ENCODE data around the gene HSPB6.
A peak's percentile ranks its signal among the peaks of the same experiment; 100 is the strongest.

The HSPB6 gene

DNA sequence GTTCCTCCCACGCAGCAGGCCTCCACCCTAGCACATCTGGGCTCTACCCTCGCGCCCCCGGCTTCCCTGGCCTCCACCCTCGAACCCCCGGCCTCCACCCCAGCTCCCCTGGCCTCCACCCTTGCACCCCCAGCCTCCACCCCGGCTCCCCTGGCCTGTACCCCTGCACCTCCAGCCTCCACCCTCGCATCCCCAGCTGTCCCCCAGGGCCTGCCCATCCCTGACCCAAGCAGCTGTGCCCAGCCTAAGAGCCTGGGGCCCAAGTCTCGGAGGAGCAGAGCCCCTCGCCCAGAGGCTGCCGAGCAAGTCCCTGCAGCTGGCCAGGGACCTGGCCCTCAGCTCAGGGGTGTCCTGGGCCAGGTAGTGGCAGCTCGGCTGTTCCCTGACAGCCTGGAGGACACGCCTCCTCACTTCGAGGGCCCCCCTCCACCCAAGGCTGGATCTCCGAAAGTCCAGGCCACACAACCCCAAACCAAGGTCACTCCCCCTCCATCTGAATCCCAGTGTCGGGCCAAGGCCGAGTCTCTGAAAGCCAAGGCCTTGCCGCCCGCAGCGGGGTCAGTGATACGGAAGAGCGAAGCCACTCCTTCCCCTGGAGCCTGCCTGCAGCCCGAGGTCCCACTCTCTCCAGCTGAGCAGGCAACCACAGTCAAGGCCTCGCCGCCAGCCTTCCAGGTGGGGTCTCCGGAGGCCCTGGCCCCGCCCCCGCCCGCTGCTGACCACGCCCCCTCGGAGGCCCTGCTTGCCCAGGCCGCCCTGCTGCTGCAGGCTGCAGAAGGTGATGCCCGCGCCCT, 10.7 kb upstream of the HSPB6 start:
- no peak for DNase-seq (ENCODE audit: low spot score)

DNA sequence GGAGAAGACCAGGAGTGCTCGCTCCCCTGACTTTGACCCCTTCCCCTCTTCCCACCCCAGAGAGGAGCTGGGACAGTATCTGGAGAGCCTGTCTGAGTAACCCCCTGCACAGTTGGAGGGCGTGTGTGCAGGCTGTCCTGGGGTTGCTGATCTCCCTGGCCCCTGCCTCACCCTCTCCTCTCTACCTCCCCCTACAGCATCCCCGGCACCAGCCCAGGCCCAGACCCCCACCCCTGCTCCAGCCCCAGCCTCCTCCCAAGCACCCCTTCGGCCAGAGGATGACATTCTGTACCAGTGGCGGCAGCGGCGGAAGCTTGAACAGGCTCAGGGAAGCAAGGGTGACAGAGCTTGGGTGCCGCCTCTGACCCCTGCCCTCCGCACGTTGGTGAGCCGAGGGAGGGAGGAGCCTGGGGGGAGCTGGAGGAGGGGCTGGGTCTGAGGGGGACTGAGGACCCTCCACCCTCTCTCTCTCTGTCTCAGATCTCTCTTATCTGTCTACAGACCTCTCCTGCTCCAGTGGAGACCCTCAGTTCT, 9.8 kb upstream of the HSPB6 start:
- no peak for DNase-seq (ENCODE audit: low spot score)

DNA sequence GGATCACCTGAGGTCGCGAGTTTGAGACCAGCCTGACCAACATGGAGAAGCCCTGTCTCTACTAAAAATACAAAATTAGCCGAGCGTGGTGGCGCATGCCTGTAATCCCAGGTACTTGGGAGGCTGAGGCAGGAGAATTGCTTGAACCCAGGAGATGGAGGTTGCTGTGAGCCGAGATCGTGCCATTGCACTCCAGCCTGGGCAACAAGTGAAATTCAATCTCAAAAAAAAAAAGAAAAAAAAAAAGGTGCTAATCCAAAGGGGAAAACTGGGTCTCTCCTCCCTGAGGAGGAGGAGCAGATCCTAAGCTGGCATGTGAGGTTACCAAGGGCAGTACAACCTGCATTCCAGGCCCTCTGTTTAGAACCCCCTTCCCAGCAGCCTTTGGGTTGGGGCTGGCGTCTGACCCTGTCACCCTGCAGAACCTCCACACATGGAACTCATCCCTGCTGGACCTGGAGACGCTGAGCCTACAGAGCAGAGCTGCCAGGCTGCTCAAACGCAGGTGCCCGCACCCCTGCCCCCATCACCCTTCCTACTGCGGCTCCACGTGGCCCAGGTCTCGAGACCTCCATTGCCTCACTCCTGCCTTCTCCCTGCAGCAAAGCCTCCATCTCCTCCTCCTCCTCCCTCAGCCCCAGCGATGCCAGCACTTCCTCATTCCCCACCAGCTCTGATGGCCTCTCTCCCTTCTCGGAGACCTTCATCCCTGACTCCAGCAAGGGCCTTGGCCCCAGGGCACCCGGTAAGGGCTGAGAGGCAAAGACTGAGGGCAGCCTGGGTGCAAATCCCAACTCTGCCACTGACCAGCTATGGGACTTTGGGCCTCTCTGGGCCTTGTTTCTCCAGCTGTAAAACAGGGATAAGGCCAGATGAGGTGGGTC, 7.8 kb upstream of the HSPB6 start:
- no peak for DNase-seq (ENCODE audit: low spot score)

DNA sequence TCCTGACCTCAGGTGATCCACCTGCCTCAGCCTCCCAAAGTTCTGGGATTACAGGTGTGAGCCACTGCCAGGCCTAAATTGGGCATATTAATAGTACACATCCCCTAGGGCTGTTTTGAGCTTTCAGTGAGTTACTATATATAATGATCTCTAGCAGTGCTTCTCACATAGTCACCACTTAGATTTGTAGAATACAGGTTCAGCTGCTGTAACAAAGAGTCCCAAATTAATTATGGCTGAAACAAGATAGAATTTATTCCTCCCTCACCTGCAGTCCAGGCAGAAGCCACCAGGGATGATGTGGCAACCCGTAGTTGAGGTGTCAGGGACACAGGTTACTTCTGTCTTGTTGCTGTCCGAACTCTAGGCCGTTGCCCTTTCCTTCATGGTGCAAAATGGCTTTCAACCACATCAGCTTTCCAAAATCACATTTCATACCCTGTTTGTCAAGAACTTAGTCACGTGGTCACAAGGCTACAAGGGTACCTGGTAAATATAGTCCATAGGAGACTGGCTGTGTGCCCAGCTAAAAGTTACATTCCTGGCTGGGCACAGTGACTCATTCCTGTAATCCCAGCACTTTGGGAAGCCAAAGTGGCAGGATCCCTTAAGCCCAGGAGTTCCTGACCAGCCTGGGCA, 4.0 kb upstream of the HSPB6 start:
- no peak for DNase-seq (ENCODE audit: low spot score)

DNA sequence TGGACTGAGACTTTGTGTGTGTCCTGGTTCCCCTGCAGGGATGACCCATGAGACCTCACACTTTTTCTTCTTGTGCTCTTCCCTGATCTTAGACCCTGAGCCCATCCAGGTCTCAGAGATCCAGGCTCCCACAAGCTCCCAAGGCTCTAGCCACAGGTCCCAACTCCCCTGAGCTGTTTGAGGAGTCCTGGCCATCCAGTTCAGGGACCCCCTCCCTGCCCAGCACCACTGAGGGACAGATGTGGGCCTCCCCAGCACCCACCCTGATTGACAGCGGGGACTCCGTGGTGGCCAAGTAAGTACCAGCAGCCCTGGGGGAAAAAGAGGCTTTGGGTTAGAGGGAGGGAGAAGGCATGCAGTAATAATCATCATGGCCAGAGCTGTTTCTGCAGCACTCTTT, 2.9 kb upstream of the HSPB6 start:
- no peak for DNase-seq (ENCODE audit: low spot score)

DNA sequence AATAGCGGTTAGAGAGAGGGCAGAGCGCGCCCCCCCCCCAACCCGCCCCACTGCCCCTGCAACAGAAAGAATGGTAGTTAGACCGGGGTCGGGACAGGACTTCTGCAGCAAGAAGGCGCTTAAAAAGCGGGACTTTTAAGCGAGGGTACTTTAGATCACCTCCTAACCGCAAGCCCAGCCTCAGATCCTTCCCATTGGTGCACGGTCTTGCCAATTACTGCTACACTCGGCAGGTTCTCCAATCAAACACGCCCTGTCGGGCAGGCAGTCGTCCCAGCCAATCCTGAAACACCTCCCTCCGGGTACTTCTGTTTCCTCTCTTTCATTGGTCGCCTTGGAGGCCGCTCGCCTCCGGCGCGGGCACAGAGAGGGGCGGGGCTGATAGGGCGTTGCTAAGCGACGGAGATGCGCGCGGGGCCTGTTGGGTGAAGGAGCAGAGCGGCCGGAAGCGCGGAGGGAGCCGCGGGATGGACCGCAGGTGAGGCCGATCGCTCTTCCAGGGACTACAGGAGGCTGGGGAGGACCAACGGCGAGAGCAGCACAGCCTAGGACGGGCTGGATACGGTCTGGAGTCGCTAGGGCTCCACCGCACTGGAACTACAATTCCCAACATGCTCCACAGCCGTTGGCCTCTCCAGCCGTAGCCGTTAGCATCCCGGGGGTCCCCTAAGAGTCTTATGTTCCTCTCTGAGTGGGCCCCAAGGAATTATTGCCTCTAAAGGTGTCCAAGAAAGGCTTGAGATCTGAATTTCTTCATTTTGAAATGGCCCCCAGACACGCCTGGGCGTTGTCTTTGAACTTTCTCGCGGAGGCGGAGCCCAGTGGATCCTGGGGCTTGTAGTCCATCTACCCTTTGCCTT, 1.1 kb upstream of the HSPB6 start, which contains the start of gene PROSER3:
TSS of gene PROSER3 (plus strand) at position 428 of the 860 bp plus-strand sequence. CDS start at position 468, 40 bp downstream.
- DNase-seq (ENCODE audit: low spot score) = peak; percentile 97

DNA sequence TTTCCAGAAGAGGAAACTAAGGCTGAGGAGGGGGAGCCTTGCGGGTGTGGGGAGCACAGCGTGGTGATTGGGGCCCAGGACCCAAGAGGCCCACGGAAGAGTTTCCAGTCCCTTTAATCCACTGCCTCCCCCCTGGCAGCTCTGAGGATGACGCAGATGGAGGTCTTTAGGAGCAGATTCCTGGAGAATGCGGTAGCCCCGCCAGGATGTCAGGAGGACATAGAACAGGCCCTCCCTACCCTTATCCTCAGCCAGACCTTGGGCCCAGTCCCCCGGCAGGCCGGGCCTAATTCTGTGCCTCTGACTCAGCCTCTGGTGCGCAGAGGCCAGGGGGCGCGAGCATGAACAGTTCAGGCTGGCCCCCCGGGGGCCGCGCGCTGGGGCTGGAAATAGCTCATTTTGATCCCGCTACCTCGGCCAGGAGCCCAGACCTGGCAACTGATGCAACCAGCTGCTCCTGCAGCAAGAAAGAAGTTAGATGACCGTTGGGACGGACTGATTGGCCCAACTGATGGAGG, 461 bp upstream of the HSPB6 start:
- peak; percentile 59 for DNase-seq (ENCODE audit: low spot score)

DNA sequence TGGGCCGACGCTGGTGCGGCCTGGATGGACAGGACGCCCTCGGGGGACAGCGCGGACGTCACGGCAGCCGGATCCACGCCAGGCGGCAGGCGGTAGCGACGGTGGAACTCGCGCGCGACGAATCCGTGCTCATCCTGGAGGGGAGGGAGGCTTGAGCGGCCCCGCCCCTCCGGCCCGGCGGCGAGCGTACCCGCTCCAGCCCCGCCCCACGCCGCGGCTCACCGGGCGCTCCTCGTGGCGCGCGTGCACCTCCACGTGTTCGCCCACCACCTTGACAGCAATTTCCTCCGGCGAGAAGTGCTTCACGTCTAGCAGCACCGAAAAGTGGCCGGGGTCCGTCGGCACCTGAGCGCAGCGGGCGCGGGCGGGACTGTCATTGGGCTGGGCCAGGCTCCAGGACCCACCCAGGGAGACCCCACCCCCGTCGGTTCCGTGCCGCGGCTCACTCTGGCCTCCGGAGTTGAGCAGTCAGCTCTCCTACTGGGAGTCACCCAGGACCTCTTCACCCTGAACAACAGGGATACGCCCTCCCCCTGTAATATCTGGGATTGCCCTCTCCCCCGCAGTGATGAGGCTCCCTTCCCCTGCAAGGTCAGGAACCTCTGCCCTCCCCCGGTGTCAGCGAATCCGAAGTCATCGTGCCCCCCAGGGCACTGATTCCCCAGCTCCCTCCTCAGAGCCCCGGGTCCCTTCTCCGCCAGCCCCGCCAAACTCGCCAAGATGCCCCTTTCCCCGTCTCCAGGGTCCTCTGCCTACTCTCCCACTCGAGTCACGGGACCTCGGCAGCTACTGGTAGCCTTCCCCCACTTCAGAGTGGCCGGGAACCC, 1.1 kb downstream of the HSPB6 start:
- peak; percentile 70 for DNase-seq (ENCODE audit: low spot score)

DNA sequence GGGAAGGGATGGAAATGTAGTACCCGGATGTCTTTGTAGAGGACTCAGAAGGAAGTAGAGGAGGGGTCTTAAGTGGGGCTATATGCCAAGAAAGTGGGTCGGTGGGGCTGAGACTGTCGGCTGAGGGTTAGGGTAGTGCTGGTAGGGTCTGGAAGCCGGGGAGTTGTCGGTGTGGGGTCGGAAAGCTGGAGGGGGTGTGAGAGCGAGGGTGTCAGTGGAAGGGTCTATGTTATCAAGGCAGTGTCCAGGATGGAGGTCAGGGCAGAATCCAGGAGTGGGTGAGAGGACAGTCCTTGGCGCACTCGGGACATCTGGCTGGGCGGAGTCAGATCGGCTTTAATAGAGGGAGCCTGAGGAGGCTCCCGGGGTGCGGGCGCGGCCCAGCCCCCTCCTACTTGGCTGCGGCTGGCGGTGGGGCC, 1.7 kb downstream of the HSPB6 start:
- peak; percentile 70 for DNase-seq (ENCODE audit: low spot score)

DNA sequence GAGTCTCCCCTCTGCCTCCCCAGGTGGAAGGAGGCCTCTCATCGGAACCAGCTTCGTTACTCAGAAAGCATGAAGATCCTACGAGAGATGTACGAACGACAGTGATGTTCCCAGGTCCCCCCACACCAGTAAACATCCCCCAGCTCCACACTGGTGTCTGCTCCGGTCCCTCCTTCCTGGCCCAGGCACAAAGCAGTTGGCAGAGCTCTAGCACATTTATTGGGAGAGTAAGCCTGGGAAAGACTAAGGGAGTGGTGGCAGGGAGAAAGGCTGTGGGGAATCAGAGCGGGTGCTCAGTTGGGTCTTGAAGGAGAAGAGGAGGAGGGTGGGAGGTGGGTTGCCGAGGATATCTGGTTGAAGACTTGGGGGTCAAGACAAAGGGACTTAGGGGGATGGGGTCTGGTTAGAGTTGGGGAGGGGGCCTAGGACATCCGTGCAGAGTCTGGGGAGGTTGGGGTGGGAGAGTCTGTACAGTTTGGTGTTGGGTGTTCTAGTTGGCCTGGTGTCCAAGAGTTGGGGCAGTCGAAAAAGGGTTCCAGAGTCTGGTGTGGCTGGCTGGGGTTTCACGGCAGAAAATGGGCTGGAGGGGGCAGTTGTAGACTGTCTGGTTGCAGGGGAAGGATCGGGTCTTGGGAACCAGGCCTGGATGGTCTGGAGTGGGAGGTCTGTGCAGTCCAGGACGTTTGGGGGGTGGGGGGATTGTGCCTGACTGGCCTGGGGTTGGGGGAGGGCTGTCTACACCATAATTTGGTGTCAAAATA, 2.3 kb downstream of the HSPB6 start:
- no peak for DNase-seq (ENCODE audit: low spot score)

DNA sequence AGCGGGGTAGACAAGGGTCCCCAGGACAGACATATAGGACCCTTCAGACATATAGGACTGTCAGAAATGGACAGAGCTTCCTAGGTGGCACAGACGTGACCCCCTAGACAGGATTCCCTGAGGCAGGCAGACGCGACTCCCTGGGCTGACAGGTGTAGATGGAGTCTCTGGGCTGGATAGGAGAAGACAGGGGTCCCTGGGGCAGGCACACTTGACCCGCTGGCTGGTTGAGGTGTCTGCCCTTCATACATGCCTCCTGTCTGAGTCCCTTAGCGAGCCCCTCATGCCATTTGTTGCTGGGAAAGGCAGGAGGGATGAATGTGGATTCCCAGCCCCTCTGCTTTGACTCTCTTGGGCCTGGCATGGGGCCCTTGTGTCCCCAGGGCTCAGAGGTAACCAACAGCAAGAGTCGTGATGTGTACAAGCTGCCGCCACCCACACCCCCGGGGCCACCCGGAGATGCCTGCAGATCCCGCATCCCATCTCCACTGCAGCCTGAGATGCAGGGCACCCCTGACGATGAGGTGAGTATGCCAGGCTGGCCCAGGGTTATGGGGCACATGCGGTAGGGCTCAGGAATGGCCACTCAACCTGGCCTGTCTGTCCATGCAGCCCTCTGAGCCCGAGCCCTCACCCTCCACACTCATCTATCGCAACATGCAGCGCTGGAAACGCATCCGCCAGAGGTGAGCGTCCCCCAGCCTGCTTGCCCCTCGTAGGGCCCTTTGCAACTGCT, 3.0 kb downstream of the HSPB6 start:
- no peak for DNase-seq (ENCODE audit: low spot score)

DNA sequence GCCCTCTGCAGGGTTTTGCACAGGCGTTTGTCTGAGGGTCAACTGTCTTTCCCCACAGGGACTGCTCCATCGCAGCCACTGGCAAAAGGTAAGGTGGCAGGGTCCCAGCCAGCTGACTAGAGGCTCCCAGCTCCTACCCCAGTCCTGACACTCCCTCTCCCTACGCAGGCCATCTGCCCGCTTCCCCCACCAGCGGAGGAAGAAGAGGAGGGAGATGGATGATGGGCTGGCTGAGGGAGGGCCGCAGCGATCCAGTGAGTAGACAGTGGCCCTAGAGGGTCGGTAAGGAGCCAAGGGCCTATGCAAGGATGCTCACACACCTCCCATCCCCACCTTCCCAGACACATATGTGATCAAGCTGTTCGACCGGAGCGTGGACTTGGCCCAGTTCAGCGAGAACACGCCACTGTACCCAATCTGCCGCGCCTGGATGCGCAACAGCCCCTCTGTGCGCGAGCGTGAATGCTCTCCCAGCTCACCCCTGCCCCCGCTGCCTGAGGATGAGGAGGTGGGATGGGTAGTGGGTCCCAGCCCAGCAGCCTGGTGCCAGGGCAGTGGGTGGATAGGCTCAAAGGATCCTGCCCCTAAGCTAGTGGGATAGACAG, 4.0 kb downstream of the HSPB6 start:
- DNase-seq (ENCODE audit: low spot score) = no peak

DNA sequence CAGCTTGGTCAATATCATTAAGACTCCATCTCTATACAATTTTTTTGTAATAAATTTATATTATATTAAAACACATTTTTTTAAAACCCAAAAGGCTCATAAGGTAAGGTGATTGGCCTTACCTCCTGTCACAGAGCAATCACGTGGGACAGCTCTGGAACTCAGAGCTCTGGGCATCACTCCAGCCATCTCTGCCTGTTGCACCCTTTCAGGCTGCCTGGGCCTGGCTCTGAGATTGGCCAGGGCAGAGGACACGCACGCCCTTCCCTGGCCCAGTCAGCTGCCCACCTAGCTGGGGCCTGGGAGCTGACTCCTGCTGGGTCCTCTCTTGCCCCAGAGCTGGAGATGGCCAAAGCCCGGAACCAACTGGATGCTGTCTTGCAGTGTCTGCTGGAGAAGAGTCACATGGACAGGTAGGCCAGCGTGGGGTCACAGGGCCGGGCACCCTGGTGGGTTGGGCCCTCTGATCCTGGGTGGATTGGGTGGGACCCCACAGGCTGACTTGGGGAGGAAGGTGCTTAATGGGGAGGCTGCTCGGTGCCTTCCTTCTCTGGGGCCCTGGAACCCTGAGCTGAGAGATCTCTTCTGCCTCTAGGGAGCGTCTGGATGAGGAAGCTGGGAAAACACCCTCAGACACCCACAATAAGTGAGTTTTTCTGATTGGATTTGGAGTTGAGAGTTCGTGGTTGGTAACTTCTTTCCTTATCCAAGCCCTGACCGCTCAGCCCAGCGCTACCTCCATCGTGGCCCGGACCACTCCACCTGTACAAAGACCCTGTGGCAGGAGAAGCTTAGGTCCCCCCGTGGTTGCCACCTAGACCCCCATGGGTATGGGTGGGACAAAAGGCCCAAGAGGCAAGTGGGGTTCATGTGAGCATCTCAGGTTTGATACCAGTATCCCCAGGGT, 4.7 kb downstream of the HSPB6 start:
- no peak for DNase-seq (ENCODE audit: low spot score)

DNA sequence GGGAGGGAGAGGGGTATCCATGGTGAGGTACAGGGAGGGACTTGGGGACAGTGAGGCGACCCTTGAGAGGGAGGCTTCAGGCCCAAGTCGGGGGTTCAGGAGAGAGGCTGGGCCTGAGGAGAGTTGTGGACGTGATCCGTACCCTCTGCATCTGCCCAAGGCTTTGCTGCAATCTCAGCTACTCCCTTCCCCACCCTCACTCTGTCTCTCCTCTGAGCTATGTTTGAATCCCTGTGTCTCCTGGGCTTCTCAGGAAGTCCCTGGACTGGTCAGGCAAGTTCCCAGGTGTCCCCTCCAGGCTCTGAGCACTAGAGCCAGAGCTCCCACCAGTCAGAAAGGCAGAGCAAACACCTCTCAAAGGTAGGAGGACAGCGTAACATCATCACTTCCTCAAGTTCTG, 6.7 kb downstream of the HSPB6 start:
- no peak for DNase-seq (ENCODE audit: low spot score)

DNA sequence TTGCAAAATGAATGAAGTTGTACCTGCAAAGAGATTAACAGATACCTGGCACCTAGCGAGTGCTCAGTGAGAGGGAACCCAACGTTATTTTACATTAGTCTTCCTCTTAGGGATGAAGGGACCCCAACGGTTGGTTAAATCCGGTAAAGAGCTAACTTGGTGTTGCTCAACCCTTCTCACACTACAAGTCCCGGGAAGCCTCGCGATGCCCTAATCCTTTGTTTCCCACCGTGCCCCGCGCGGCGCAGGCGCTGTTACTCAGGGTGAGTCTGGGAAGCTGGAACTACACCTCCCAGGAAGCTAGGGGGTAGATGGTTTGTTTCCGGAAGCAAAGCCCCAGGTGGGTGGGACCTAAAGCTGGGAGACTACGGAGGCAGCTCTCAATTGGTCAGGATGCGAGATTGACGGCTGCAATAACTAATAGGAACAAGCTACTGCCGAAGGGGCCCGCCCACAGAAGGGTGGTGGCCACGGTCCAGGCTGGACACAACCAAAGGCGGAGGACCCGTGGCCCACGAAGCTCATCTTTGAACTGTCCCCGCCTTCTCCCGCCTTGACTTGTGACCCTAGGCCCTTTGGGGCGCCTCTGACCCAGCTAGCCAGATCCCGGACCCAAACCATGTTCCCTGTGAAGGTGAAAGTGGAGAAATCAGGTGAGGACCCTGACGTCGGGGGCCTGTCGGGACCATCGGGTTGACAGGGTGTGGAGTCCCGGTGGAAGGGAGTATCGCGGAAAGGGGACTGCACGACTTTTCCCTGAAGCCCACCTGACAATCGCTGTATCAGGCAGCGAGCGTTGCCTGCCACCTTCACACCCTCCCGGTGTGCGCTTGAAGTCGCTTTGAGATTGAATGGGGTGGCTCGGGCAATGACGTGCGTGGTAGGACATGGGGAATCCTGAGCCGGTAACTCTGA, 8.5 kb downstream of the HSPB6 start, which contains the start of gene LIN37:
TSS of gene LIN37 (plus strand) at position 471 of the 915 bp plus-strand sequence. CDS start at position 620, 149 bp downstream.
- peak; percentile 92 for DNase-seq (ENCODE audit: low spot score)

DNA sequence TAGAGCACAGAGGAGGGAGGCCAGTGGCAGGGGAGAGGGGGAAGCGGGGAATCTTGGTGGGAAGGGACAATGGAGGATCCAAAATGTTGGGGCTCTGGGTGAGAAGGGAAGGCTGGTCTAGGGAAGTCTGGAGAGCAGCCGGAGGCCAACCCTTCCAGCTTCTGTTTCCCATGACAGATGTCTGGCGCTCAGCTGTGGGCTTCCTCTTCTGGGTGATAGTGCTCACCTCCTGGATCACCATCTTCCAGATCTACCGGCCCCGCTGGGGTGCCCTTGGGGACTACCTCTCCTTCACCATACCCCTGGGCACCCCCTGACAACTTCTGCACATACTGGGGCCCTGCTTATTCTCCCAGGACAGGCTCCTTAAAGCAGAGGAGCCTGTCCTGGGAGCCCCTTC, 10.3 kb downstream of the HSPB6 start:
- DNase-seq (ENCODE audit: low spot score) = no peak
